ENCODE measurements around the gene LHX1. TPM values are rescaled to one million over a fixed set of nuclear protein-coding genes. Genes with fewer than 3 reads are reported as not detected.

The LHX1 gene
- total RNA-seq, 2 experiments from 2014 or later = not detected

- no peaks in the 10 kb centered on the region for H3K9me3 Mint-ChIP-seq
- ChIA-PET CTCF (no interaction called here), POLR2A (no interaction called here)
- Histone ChIP-seq H3K4me1 (ENCODE audit: insufficient read depth, low read length) (no peaks in the 10 kb centered on the region), H3K27ac (ENCODE audit: low read depth in 1 of 2, low read length in 2 of 2) (no peak overlapping the region), H3K4me3 (ENCODE audit: low read length) (no peak overlapping the region), H3K36me3 (ENCODE audit: insufficient read depth, low read length) (no peaks in the 10 kb centered on the region), H3K9me3 (ENCODE audit: control insufficient read depth in 1 of 2, insufficient read depth in 1 of 2, low read length in 2 of 2) (no peaks in the 10 kb centered on the region), H3K27me3 (ENCODE audit: control insufficient read depth in 1 of 2, insufficient read depth in 2 of 2, low read length in 2 of 2) (peaks cover 3 to 6% of the 10 kb centered on the region in 2 experiments)
- TF ChIP-seq CTCF (IDR thresholded peaks at IDR 0.05) = no peak
- DNase-seq (no peak), ATAC-seq (ENCODE audit: poor library complexity) (no peak)
- no peaks in the 10 kb centered on the region for H3K4me1 Mint-ChIP-seq (ENCODE audit: low read depth)
- no peaks in the 10 kb centered on the region for H3K36me3 Mint-ChIP-seq (ENCODE audit: low read depth)
- intact Hi-C loops (cut with DNase I, micrococcal nuclease) = no loop called here
- H3K4me3 Mint-ChIP-seq = no peak overlapping the region
- H3K27ac Mint-ChIP-seq = no peak overlapping the region
- H3K27me3 Mint-ChIP-seq = peaks cover 15% of the 10 kb centered on the region
These were observed 42.4 kb upstream of the LHX1 start for GRCh38 chr17:36894925-36895324.

GRCh38 chr17:36899250-36900159 lies 37.8 kb upstream of the LHX1 start:
- H3K27me3 Mint-ChIP-seq = peaks cover 32% of the 10 kb centered on the region
- Histone ChIP-seq H3K27me3 (ENCODE audit: control insufficient read depth in 1 of 2, insufficient read depth in 2 of 2, low read length in 2 of 2) (peaks cover 3 to 6% of the 10 kb centered on the region in 2 experiments), H3K27ac (ENCODE audit: low read depth in 1 of 2, low read length in 2 of 2) (no peak overlapping the region), H3K9me3 (ENCODE audit: control insufficient read depth in 1 of 2, insufficient read depth in 1 of 2, low read length in 2 of 2) (no peaks in the 10 kb centered on the region), H3K36me3 (ENCODE audit: insufficient read depth, low read length) (no peaks in the 10 kb centered on the region), H3K4me1 (ENCODE audit: insufficient read depth, low read length) (no peaks in the 10 kb centered on the region), H3K4me3 (ENCODE audit: low read length) (no peak overlapping the region)
- H3K27ac Mint-ChIP-seq = no peak overlapping the region
- CTCF ChIA-PET = no interaction called here
- ATAC-seq (ENCODE audit: poor library complexity) (no peak), DNase-seq (no peak)
- no peak overlapping the region for H3K4me3 Mint-ChIP-seq
- H3K36me3 Mint-ChIP-seq (ENCODE audit: low read depth) = no peaks in the 10 kb centered on the region
- H3K4me1 Mint-ChIP-seq (ENCODE audit: low read depth) = no peaks in the 10 kb centered on the region
- intact Hi-C loops (cut with DNase I, micrococcal nuclease) = no loop called here
- POLR2A ChIA-PET = no interaction called here
- H3K9me3 Mint-ChIP-seq = no peaks in the 10 kb centered on the region
- TF ChIP-seq CTCF (IDR thresholded peaks at IDR 0.05) = no peak

GRCh38 chr17:36900160-36900512 lies 37.1 kb upstream of the LHX1 start:
- Histone ChIP-seq H3K4me3 (ENCODE audit: low read length) (no peak overlapping the region), H3K36me3 (ENCODE audit: insufficient read depth, low read length) (no peaks in the 10 kb centered on the region), H3K27me3 (ENCODE audit: control insufficient read depth in 1 of 2, insufficient read depth in 2 of 2, low read length in 2 of 2) (peaks cover 3 to 4% of the 10 kb centered on the region in 2 experiments), H3K4me1 (ENCODE audit: insufficient read depth, low read length) (no peaks in the 10 kb centered on the region), H3K27ac (ENCODE audit: low read depth in 1 of 2, low read length in 2 of 2) (no peak overlapping the region), H3K9me3 (ENCODE audit: control insufficient read depth in 1 of 2, insufficient read depth in 1 of 2, low read length in 2 of 2) (no peaks in the 10 kb centered on the region)
- no peaks in the 10 kb centered on the region for H3K36me3 Mint-ChIP-seq (ENCODE audit: low read depth)
- no peak for TF ChIP-seq CTCF (IDR thresholded peaks at IDR 0.05)
- H3K27me3 Mint-ChIP-seq = peaks cover 35% of the 10 kb centered on the region
- intact Hi-C loops (cut with DNase I, micrococcal nuclease) = no loop called here
- no peaks in the 10 kb centered on the region for H3K9me3 Mint-ChIP-seq
- no peaks in the 10 kb centered on the region for H3K4me1 Mint-ChIP-seq (ENCODE audit: low read depth)
- DNase-seq (no peak), ATAC-seq (ENCODE audit: poor library complexity) (no peak)
- H3K27ac Mint-ChIP-seq = no peak overlapping the region
- H3K4me3 Mint-ChIP-seq = no peak overlapping the region
- CTCF ChIA-PET = no interaction called here
- POLR2A ChIA-PET = no interaction called here

Measured in CD4-positive, alpha-beta T cell (primary cell).